ENCODE measurements around the gene ASB11.

Gene ASB11

GRCh38 chrX:15315509-15315908 is at the start of gene ASB11:
TSS of gene ASB11 (minus strand) at chrX:15315640. CDS start at chrX:15315605, 35 bp downstream.
- DNase-seq (ENCODE audit: low read depth): no peak

- DNase-seq (ENCODE audit: low read depth): no peak
Observed at GRCh38 chrX:15359701-15360100, 44.3 kb upstream of the ASB11 start.

GRCh38 chrX:15358533-15358932 is 43.1 kb upstream of the ASB11 start:
- DNase-seq (ENCODE audit: low read depth): no peak

- DNase-seq (ENCODE audit: low read depth): no peak
Observed at GRCh38 chrX:15356444-15356843, 41.0 kb upstream of the ASB11 start.

GRCh38 chrX:15350329-15350996 is 35.0 kb upstream of the ASB11 start:
- DNase-seq (ENCODE audit: low read depth): no peak

GRCh38 chrX:15349046-15349445 is 33.6 kb upstream of the ASB11 start:
- DNase-seq (ENCODE audit: low read depth): peak; percentile 38

- DNase-seq (ENCODE audit: low read depth): no peak
Observed at GRCh38 chrX:15345976-15346375, 30.5 kb upstream of the ASB11 start.

GRCh38 chrX:15344106-15344505 is 28.7 kb upstream of the ASB11 start:
- DNase-seq (ENCODE audit: low read depth): no peak

- DNase-seq (ENCODE audit: low read depth): peak; percentile 38
Observed at GRCh38 chrX:15343075-15343476, 27.6 kb upstream of the ASB11 start.

- DNase-seq (ENCODE audit: low read depth): no peak
Observed at GRCh38 chrX:15340867-15341266, 25.4 kb upstream of the ASB11 start.

GRCh38 chrX:15336023-15336413 is 20.6 kb upstream of the ASB11 start:
- no peak for DNase-seq (ENCODE audit: low read depth)

- peak; percentile 91 for DNase-seq (ENCODE audit: low read depth)
Observed at GRCh38 chrX:15335135-15336022, 19.9 kb upstream of the ASB11 start, which contains the start of gene PIGA. TSS of gene PIGA (minus strand) at chrX:15335523. CDS start at chrX:15331930, 3,593 bp downstream.

GRCh38 chrX:15334561-15334960 is 19.1 kb upstream of the ASB11 start:
- no peak for DNase-seq (ENCODE audit: low read depth)

GRCh38 chrX:15328821-15329220 is 13.4 kb upstream of the ASB11 start:
- DNase-seq (ENCODE audit: low read depth): no peak

- DNase-seq (ENCODE audit: low read depth): no peak
Observed at GRCh38 chrX:15328131-15328530, 12.7 kb upstream of the ASB11 start.

- no peak for DNase-seq (ENCODE audit: low read depth)
Observed at GRCh38 chrX:15322472-15322871, 7.0 kb upstream of the ASB11 start.

GRCh38 chrX:15322072-15322471 is 6.6 kb upstream of the ASB11 start:
- no peak for DNase-seq (ENCODE audit: low read depth)

GRCh38 chrX:15321447-15321846 is 6.0 kb upstream of the ASB11 start:
- no peak for DNase-seq (ENCODE audit: low read depth)

GRCh38 chrX:15320297-15320696 is 4.9 kb upstream of the ASB11 start:
- DNase-seq (ENCODE audit: low read depth): no peak

- no peak for DNase-seq (ENCODE audit: low read depth)
Observed at GRCh38 chrX:15319075-15319474, 3.6 kb upstream of the ASB11 start.

GRCh38 chrX:15314472-15314871 is 968 bp downstream of the ASB11 start:
- DNase-seq (ENCODE audit: low read depth): no peak

GRCh38 chrX:15311119-15311518 is 4.3 kb downstream of the ASB11 start:
- no peak for DNase-seq (ENCODE audit: low read depth)

- DNase-seq (ENCODE audit: low read depth): no peak
Observed at GRCh38 chrX:15310117-15310516, 5.3 kb downstream of the ASB11 start.

Measured in GM04504 (cell line).